GM23338 (cell line): ENCODE data around the gene VTCN1. TPM values are rescaled to one million over a fixed set of nuclear protein-coding genes. Genes with fewer than 3 reads are reported as not detected.

ENCODE experiments used
- ATAC-seq: fragments of 200-7000 bp; cut with Tn5 transposase; 3 replicates; pipeline ENCODE4 v1.9.1; 2020
- DNase-seq: peaks from one replicate; pipeline ENCODE4 v3.0.0-alpha.2; 2015; ENCODE audit warnings: low spot score
- H2AFZ ChIP-seq: fragments of 200-600 bp; sonication (generic); 2 replicates; pipeline ENCODE4 v1.8.0; 2016; ENCODE audit warnings: antibody characterized with exemption, mild to moderate bottlenecking, moderate library complexity
- H3F3A ChIP-seq: fragments of 200-600 bp; sonication (generic); replicated peaks from 2 replicates; pipeline ENCODE4 v1.8.0; 2017; ENCODE audit warnings: antibody characterized with exemption, mixed run types, low read depth
- H3K27ac ChIP-seq: fragments of 200-600 bp; sonication (generic); 2 replicates; pipeline ENCODE4 v1.6.1; 2016; ENCODE audit warnings: low read depth
- H3K27me3 ChIP-seq: fragments of 200-600 bp; sonication (generic); 2 replicates; pipeline ENCODE4 v1.8.0; 2016; ENCODE audit warnings: mild to moderate bottlenecking, mixed run types, moderate library complexity; ENCODE audit not compliant: insufficient read depth
- H3K36me3 ChIP-seq: fragments of 200-600 bp; sonication (generic); 2 replicates; pipeline ENCODE4 v1.8.0; 2016; ENCODE audit warnings: mild to moderate bottlenecking; ENCODE audit not compliant: insufficient read depth
- H3K4me1 ChIP-seq: fragments of 200-600 bp; sonication (generic); 2 replicates; pipeline ENCODE4 v1.8.0; 2016; ENCODE audit warnings: mild to moderate bottlenecking, moderate library complexity; ENCODE audit not compliant: insufficient read depth
- H3K4me2 ChIP-seq: fragments of 200-600 bp; sonication (generic); 2 replicates; pipeline ENCODE4 v1.7.1; 2017; ENCODE audit warnings: mixed run types
- H3K4me3 ChIP-seq: fragments of 200-600 bp; sonication (generic); 2 replicates; pipeline ENCODE4 v1.6.1; 2016; ENCODE audit warnings: mixed run types
- H3K79me2 ChIP-seq: fragments of 200-600 bp; sonication (generic); replicated peaks from 2 replicates; pipeline ENCODE4 v1.8.0; 2017; ENCODE audit warnings: mild to moderate bottlenecking; ENCODE audit not compliant: insufficient read depth
- H3K9me2 ChIP-seq: fragments of 200-600 bp; sonication (generic); 2 replicates; pipeline ENCODE4 v1.8.0; 2017; ENCODE audit not compliant: insufficient read depth
- H4K20me1 ChIP-seq: fragments of 200-600 bp; sonication (generic); replicated peaks from 2 replicates; pipeline ENCODE4 v1.8.0; 2017; ENCODE audit warnings: mild to moderate bottlenecking; ENCODE audit not compliant: insufficient read depth
- H3K27ac Mint-ChIP-seq: 2 replicates; pipeline ENCODE4 v1.8.0; 2020; ENCODE audit warnings: inconsistent platforms, mild to moderate bottlenecking, moderate library complexity, mixed read lengths
- H3K27me3 Mint-ChIP-seq: 3 replicates; pipeline ENCODE4 v1.8.0; 2022; ENCODE audit warnings: low read depth, mild to moderate bottlenecking, moderate library complexity, mixed read lengths, inconsistent platforms; ENCODE audit not compliant: insufficient read depth, poor library complexity
- H3K36me3 Mint-ChIP-seq: 3 replicates; pipeline ENCODE4 v1.8.0; 2021; ENCODE audit warnings: low read depth, mild to moderate bottlenecking, inconsistent platforms, moderate library complexity, mixed read lengths
- H3K4me1 Mint-ChIP-seq: 3 replicates; pipeline ENCODE4 v1.8.0; 2020; ENCODE audit warnings: mild to moderate bottlenecking, inconsistent platforms, mixed read lengths
- H3K4me3 Mint-ChIP-seq: 3 replicates; pipeline ENCODE4 v1.8.0; 2021; ENCODE audit warnings: moderate library complexity, mild to moderate bottlenecking, inconsistent platforms, mixed read lengths
- H3K9me3 Mint-ChIP-seq: 3 replicates; pipeline ENCODE4 v1.8.0; 2020; ENCODE audit warnings: moderate library complexity, mild to moderate bottlenecking, inconsistent platforms, mixed read lengths
- CREB1 ChIP-seq: fragments of 250-450 bp; sonication (Bioruptor Pico); IDR thresholded peaks from 2 replicates; pipeline ENCODE4 v1.5.0; 2020; ENCODE audit warnings: low read depth, mild to moderate bottlenecking, moderate library complexity
- EZH2 ChIP-seq: fragments of 200-600 bp; sonication (generic); IDR thresholded peaks from one replicate; pipeline ENCODE4 v1.8.0; 2017; ENCODE audit warnings: antibody characterized with exemption, mild to moderate bottlenecking, low read depth; ENCODE audit not compliant: unreplicated experiment
- EZH2phosphoT487 ChIP-seq: fragments of 200-600 bp; sonication (generic); IDR thresholded peaks from one replicate; pipeline ENCODE4 v1.8.1; 2018; ENCODE audit warnings: antibody characterized with exemption; ENCODE audit not compliant: unreplicated experiment
- JUNB ChIP-seq: IDR thresholded peaks from one replicate; pipeline ENCODE4 v1.6.1; 2016; ENCODE audit warnings: antibody characterized with exemption; ENCODE audit not compliant: unreplicated experiment
- NANOG ChIP-seq: IDR thresholded peaks from 2 replicates; pipeline ENCODE4 v1.6.1; 2016; ENCODE audit warnings: antibody characterized with exemption, borderline replicate concordance
- POLR2AphosphoS5 ChIP-seq: IDR thresholded peaks from 2 replicates; pipeline ENCODE4 v1.6.1; 2016; ENCODE audit warnings: antibody characterized with exemption, low read depth
- STAT1 ChIP-seq: IDR thresholded peaks from one replicate; pipeline ENCODE4 v1.6.1; 2016; ENCODE audit warnings: antibody characterized with exemption; ENCODE audit not compliant: unreplicated experiment
- ZNF114 ChIP-seq: fragments of 250-450 bp; sonication (Bioruptor Pico); IDR thresholded peaks from 2 replicates; pipeline ENCODE4 v1.5.0; 2020; ENCODE audit warnings: mild to moderate bottlenecking, moderate library complexity
- ZNF331 ChIP-seq: fragments of 250-450 bp; sonication (Bioruptor Pico); IDR thresholded peaks from 2 replicates; pipeline ENCODE4 v1.5.0; 2020; ENCODE audit warnings: low read depth, mild to moderate bottlenecking, moderate library complexity
- polyA plus RNA-seq: library from polyadenylated mRNA; unstranded; fragments of >200 nt; fragmentation: Nextera tagmentation; extraction: Ambion mirVana; gene quantifications from 2 replicates; pipeline ENCODE4 v1.2.1, GENCODE V29; 2016
- total RNA-seq: library from RNA; depleted of rRNA; stranded (reverse); fragments of >200 nt; shearing (Covaris generic); gene quantifications from 2 replicates; pipeline ENCODE4 v1.2.3, GENCODE V29; 2014
- TF ChIP-seq, protein P1 (sequence below), 2 experiments: fragments of 200-600 bp in 1 of 2; sonication (generic) in 1 of 2; conservative IDR thresholded peaks; 2 replicates each; pipeline versions ENCODE4 v1.5.1 to v1.6.1; 2016 to 2017; ENCODE audit warnings: antibody characterized with exemption in 2 of 2, low read depth in 2 of 2, mild to moderate bottlenecking in 2 of 2, moderate library complexity in 1 of 2
- TF ChIP-seq, protein P2 (sequence below): IDR thresholded peaks from 2 replicates; pipeline ENCODE4 v1.6.1; 2016; ENCODE audit warnings: antibody characterized with exemption
- TF ChIP-seq, protein P3 (sequence below): fragments of 250-450 bp; sonication (Bioruptor Pico); IDR thresholded peaks from 2 replicates; pipeline ENCODE4 v1.5.0; 2020; ENCODE audit warnings: mild to moderate bottlenecking, moderate library complexity
- TF ChIP-seq, protein P4 (sequence below): IDR thresholded peaks from one replicate; pipeline ENCODE4 v1.6.1; 2018; ENCODE audit warnings: antibody characterized with exemption; ENCODE audit not compliant: unreplicated experiment

The VTCN1 gene
- total and polyA plus RNA-seq, 2 experiments from 2014 or later = not detected

DNA sequence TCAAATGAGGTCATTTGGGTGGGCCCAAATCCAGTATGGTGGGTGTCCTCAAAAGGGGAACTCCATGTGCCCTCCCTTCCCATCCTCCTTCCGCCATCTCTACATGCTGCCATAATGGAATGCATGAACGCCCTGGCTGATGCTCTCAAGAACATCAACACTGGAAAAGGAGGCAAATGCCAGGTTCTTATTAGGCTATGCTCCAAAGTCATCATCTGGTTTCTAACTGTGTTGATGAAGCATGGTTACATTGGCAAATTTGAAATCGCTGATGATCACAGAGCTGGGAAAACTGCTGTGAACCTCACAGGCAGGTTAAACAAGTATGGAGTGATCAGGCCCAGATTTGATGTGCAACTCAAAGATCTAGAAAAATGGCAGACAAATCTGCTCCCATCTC, 72.6 kb downstream of the VTCN1 start:
- Histone ChIP-seq H2AFZ (no peak overlapping the region), H3K27ac (no peak overlapping the region), H3K9me2 (peaks cover 6% of the 10 kb centered on the region; the same call in 1 of the 2 replicates), H4K20me1 (no peaks in the 10 kb centered on the region), H3F3A (no peaks in the 10 kb centered on the region), H3K4me2 (no peak overlapping the region), H3K4me3 (no peak overlapping the region), H3K36me3 (no peaks in the 10 kb centered on the region), H3K27me3 (no peaks in the 10 kb centered on the region), H3K4me1 (peaks cover 31% of the 10 kb centered on the region), H3K79me2 (no peaks in the 10 kb centered on the region)
- no peak overlapping the region for H3K27ac Mint-ChIP-seq
- H3K27me3 Mint-ChIP-seq = peaks cover 5% of the 10 kb centered on the region
- no peak for DNase-seq
- H3K36me3 Mint-ChIP-seq = no peaks in the 10 kb centered on the region
- peaks cover 33% of the 10 kb centered on the region for H3K4me1 Mint-ChIP-seq
- no peak overlapping the region for H3K4me3 Mint-ChIP-seq
- H3K9me3 Mint-ChIP-seq = no peaks in the 10 kb centered on the region
- TF ChIP-seq ZNF114 (CRISPR knock-in tag) (no peak), ZNF331 (CRISPR knock-in tag) (no peak), JUNB (no peak), STAT1 (no peak), EZH2 (no peak), EZH2phosphoT487 (no peak), POLR2AphosphoS5 (no peak), NANOG (no peak), CREB1 (no peak)
- TF ChIP-seq, protein P1, sequence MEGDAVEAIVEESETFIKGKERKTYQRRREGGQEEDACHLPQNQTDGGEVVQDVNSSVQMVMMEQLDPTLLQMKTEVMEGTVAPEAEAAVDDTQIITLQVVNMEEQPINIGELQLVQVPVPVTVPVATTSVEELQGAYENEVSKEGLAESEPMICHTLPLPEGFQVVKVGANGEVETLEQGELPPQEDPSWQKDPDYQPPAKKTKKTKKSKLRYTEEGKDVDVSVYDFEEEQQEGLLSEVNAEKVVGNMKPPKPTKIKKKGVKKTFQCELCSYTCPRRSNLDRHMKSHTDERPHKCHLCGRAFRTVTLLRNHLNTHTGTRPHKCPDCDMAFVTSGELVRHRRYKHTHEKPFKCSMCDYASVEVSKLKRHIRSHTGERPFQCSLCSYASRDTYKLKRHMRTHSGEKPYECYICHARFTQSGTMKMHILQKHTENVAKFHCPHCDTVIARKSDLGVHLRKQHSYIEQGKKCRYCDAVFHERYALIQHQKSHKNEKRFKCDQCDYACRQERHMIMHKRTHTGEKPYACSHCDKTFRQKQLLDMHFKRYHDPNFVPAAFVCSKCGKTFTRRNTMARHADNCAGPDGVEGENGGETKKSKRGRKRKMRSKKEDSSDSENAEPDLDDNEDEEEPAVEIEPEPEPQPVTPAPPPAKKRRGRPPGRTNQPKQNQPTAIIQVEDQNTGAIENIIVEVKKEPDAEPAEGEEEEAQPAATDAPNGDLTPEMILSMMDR (conservative IDR thresholded peaks at IDR 0.05; ENCODE audit: low read depth in 2 of 2) = no peak
- TF ChIP-seq, protein P2, sequence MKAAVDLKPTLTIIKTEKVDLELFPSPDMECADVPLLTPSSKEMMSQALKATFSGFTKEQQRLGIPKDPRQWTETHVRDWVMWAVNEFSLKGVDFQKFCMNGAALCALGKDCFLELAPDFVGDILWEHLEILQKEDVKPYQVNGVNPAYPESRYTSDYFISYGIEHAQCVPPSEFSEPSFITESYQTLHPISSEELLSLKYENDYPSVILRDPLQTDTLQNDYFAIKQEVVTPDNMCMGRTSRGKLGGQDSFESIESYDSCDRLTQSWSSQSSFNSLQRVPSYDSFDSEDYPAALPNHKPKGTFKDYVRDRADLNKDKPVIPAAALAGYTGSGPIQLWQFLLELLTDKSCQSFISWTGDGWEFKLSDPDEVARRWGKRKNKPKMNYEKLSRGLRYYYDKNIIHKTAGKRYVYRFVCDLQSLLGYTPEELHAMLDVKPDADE = no peak
- TF ChIP-seq, protein P3, sequence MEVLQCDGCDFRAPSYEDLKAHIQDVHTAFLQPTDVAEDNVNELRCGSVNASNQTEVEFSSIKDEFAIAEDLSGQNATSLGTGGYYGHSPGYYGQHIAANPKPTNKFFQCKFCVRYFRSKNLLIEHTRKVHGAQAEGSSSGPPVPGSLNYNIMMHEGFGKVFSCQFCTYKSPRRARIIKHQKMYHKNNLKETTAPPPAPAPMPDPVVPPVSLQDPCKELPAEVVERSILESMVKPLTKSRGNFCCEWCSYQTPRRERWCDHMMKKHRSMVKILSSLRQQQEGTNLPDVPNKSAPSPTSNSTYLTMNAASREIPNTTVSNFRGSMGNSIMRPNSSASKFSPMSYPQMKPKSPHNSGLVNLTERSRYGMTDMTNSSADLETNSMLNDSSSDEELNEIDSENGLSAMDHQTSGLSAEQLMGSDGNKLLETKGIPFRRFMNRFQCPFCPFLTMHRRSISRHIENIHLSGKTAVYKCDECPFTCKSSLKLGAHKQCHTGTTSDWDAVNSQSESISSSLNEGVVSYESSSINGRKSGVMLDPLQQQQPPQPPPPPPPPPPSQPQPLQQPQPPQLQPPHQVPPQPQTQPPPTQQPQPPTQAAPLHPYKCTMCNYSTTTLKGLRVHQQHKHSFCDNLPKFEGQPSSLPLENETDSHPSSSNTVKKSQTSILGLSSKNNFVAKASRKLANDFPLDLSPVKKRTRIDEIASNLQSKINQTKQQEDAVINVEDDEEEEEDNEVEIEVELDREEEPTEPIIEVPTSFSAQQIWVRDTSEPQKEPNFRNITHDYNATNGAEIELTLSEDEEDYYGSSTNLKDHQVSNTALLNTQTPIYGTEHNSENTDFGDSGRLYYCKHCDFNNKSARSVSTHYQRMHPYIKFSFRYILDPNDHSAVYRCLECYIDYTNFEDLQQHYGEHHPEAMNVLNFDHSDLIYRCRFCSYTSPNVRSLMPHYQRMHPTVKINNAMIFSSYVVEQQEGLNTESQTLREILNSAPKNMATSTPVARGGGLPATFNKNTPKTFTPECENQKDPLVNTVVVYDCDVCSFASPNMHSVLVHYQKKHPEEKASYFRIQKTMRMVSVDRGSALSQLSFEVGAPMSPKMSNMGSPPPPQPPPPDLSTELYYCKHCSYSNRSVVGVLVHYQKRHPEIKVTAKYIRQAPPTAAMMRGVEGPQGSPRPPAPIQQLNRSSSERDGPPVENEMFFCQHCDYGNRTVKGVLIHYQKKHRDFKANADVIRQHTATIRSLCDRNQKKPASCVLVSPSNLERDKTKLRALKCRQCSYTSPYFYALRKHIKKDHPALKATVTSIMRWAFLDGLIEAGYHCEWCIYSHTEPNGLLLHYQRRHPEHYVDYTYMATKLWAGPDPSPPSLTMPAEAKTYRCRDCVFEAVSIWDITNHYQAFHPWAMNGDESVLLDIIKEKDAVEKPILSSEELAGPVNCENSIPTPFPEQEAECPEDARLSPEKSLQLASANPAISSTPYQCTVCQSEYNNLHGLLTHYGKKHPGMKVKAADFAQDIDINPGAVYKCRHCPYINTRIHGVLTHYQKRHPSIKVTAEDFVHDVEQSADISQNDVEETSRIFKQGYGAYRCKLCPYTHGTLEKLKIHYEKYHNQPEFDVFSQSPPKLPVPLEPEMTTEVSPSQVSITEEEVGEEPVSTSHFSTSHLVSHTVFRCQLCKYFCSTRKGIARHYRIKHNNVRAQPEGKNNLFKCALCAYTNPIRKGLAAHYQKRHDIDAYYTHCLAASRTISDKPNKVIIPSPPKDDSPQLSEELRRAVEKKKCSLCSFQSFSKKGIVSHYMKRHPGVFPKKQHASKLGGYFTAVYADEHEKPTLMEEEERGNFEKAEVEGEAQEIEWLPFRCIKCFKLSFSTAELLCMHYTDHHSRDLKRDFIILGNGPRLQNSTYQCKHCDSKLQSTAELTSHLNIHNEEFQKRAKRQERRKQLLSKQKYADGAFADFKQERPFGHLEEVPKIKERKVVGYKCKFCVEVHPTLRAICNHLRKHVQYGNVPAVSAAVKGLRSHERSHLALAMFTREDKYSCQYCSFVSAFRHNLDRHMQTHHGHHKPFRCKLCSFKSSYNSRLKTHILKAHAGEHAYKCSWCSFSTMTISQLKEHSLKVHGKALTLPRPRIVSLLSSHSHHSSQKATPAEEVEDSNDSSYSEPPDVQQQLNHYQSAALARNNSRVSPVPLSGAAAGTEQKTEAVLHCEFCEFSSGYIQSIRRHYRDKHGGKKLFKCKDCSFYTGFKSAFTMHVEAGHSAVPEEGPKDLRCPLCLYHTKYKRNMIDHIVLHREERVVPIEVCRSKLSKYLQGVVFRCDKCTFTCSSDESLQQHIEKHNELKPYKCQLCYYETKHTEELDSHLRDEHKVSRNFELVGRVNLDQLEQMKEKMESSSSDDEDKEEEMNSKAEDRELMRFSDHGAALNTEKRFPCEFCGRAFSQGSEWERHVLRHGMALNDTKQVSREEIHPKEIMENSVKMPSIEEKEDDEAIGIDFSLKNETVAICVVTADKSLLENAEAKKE (CRISPR knock-in tag) = no peak
- TF ChIP-seq, protein P4, sequence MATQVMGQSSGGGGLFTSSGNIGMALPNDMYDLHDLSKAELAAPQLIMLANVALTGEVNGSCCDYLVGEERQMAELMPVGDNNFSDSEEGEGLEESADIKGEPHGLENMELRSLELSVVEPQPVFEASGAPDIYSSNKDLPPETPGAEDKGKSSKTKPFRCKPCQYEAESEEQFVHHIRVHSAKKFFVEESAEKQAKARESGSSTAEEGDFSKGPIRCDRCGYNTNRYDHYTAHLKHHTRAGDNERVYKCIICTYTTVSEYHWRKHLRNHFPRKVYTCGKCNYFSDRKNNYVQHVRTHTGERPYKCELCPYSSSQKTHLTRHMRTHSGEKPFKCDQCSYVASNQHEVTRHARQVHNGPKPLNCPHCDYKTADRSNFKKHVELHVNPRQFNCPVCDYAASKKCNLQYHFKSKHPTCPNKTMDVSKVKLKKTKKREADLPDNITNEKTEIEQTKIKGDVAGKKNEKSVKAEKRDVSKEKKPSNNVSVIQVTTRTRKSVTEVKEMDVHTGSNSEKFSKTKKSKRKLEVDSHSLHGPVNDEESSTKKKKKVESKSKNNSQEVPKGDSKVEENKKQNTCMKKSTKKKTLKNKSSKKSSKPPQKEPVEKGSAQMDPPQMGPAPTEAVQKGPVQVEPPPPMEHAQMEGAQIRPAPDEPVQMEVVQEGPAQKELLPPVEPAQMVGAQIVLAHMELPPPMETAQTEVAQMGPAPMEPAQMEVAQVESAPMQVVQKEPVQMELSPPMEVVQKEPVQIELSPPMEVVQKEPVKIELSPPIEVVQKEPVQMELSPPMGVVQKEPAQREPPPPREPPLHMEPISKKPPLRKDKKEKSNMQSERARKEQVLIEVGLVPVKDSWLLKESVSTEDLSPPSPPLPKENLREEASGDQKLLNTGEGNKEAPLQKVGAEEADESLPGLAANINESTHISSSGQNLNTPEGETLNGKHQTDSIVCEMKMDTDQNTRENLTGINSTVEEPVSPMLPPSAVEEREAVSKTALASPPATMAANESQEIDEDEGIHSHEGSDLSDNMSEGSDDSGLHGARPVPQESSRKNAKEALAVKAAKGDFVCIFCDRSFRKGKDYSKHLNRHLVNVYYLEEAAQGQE = no peak
- no peak for ATAC-seq
